ENCODE data around the gene ZGRF1. TPM values are rescaled to one million over a fixed set of nuclear protein-coding genes. Genes with fewer than 3 reads are reported as not detected.
A peak's percentile ranks its signal among the peaks of the same experiment; 100 is the strongest.

ZGRF1 gene
- total RNA-seq, 1 donor from 2014 or later: 20.0 TPM

DNA sequence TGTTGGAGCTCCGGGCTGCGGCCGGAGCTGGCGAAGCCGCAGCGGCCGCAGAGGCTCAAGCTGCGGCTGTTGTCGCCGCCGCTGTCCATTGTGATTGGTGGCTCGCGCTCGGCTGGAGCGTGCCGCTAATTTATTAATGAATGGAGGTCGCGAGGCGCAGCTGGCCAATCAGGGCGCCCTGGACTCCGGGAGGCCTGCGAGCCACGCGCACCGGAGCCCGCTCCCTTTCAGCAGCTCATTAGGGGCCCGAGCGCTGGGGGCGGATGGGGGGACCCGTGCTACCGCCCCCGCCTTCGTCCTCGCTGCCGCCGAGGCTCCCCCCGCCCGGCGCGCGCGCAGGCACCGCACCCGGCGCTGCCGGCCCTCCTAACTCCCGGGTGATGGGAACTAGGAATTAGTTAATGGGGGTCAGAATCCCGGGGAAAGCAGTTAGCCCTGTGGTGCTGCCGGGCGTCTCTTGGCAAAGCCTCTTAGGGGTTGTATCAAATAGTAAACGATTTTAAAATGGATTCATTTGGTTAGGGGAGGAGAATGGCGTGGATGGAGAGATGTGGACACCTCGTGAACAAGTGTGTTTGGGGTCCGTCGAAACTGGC, 120.1 kb downstream of the ZGRF1 start:
- no peaks in the 10 kb centered on the region for H3K9me3 Mint-ChIP-seq (ENCODE audit: low read depth)
- H3K27me3 Mint-ChIP-seq: peaks cover 98% of the 10 kb centered on the region
- peak overlapping the region; percentile 60 for H3K4me3 Mint-ChIP-seq (ENCODE audit: low read depth)
- TF ChIP-seq, protein P1, sequence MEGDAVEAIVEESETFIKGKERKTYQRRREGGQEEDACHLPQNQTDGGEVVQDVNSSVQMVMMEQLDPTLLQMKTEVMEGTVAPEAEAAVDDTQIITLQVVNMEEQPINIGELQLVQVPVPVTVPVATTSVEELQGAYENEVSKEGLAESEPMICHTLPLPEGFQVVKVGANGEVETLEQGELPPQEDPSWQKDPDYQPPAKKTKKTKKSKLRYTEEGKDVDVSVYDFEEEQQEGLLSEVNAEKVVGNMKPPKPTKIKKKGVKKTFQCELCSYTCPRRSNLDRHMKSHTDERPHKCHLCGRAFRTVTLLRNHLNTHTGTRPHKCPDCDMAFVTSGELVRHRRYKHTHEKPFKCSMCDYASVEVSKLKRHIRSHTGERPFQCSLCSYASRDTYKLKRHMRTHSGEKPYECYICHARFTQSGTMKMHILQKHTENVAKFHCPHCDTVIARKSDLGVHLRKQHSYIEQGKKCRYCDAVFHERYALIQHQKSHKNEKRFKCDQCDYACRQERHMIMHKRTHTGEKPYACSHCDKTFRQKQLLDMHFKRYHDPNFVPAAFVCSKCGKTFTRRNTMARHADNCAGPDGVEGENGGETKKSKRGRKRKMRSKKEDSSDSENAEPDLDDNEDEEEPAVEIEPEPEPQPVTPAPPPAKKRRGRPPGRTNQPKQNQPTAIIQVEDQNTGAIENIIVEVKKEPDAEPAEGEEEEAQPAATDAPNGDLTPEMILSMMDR (IDR thresholded peaks at IDR 0.05; ENCODE audit: unreplicated experiment): no peak
- H3K36me3 Mint-ChIP-seq (ENCODE audit: insufficient read depth): no peaks in the 10 kb centered on the region
- peak; percentile 43 for DNase-seq (ENCODE audit: low spot score, unreplicated experiment)
- peaks cover 15% of the 10 kb centered on the region for H3K4me1 Mint-ChIP-seq (ENCODE audit: low read depth)
- H3K27ac Mint-ChIP-seq: no peak overlapping the region

DNA sequence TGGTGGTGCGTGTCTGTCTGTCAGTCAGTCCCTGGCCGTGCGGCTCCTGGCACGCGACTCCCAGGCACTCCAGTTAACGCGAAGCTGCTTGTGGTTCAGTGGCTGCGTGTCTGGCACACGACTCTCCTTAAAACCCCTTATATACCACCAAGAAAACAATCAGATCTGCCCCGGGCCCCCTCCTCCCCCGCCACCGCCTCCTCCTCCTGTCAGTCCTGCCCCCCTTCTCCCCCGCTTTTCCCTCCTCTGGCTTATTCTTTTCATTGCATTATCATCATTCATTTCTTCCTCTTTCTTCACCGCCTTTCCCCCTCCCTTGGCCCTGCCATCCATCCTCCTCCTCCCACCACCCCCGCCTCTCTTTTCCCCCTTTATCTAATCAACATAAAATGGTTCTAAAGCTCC, 120.6 kb downstream of the ZGRF1 start, which contains the start of gene NEUROG2:
TSS of gene NEUROG2 (minus strand) at position 115 of the 405 bp plus-strand sequence. CDS start 705 bp downstream, outside the sequence.
- H3K4me3 Mint-ChIP-seq (ENCODE audit: low read depth): peak within 1 kb of the TSS; percentile 79
- H3K36me3 Mint-ChIP-seq (ENCODE audit: insufficient read depth): no peaks in the 10 kb centered on the region
- peak within 1 kb of the TSS; percentile 71 for H3K27ac Mint-ChIP-seq
- peaks cover 98% of the 10 kb centered on the region for H3K27me3 Mint-ChIP-seq
- H3K4me1 Mint-ChIP-seq (ENCODE audit: low read depth): peaks cover 15% of the 10 kb centered on the region
- no peaks in the 10 kb centered on the region for H3K9me3 Mint-ChIP-seq (ENCODE audit: low read depth)
- TF ChIP-seq, protein P1 (IDR thresholded peaks at IDR 0.05; ENCODE audit: unreplicated experiment): no peak
- DNase-seq (ENCODE audit: low spot score, unreplicated experiment): no peak

DNA sequence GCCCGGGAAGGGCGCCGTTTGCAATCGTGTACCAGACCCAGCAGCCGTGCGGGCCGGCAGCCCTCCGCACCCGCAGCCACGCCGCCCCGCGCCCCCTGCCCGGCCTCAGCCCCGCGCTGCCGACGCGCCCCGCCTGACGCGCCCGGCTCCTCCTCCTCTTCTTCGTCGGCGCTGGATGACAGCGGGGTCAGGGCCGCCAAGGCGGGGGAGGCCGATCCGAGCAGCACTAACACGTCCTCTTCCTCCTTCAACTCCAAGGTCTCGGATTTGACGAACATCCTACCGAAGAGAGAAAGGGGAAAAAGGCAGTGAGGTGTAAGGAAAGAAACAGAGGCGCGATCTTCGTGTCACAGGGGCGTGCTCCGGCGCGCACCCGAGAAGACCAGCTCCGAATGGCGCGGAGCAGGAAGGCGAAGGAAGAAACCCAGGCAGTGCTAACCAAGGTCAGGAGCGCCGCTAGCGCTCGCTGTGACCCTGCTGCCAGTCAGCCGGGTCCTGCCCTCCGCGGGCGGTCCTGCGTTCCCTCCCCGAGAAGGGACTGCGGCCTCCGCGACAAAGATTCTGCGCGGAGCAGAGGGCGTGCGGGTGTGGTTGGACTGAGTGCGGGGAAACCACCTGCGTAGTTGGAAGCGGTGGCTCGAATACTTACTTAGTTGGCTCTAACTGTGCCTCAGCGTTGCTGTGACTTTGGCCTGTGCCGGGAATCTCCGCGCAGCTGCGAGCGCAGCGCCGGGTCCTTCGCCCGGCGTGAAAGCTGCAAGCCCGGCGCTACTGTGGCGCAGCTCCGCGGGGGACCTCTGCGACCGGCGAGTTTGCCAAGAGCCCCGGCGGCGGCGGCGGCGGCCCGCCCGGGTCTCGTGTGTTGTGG, 121.3 kb downstream of the ZGRF1 start:
- TF ChIP-seq, protein P1 (IDR thresholded peaks at IDR 0.05; ENCODE audit: unreplicated experiment): no peak
- peak overlapping the region; percentile 71 for H3K27ac Mint-ChIP-seq
- H3K27me3 Mint-ChIP-seq: peaks cover 95% of the 10 kb centered on the region
- no peaks in the 10 kb centered on the region for H3K9me3 Mint-ChIP-seq (ENCODE audit: low read depth)
- peaks cover 11% of the 10 kb centered on the region for H3K4me1 Mint-ChIP-seq (ENCODE audit: low read depth)
- peak overlapping the region; percentile 79 for H3K4me3 Mint-ChIP-seq (ENCODE audit: low read depth)
- DNase-seq (ENCODE audit: low spot score, unreplicated experiment): peak; percentile 20
- no peaks in the 10 kb centered on the region for H3K36me3 Mint-ChIP-seq (ENCODE audit: insufficient read depth)

DNA sequence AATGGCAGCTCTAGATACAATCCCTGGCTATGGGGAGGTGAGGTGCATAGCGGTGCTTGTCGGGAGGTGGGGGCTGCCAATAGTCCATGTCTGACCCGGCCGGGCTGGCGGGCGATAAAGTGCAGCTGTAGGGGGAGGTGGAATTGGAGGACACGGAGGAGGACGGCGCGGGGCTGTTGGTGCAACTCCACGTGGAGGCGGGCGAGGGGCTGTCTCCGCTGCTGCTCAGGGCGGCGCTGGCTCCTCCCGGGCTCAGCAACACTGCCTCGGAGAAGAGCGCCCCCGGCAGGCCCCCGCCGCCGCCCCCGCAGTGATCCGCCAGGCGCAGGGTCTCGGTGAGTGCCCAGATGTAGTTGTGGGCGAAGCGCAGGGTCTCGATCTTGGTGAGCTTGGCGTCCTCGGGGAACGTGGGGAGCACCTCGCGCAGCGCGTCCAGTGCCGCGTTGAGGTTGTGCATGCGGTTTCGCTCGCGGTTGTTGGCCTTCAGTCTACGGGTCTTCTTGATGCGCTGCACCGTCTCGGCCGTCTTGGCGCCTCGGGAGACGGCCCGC, 122.0 kb downstream of the ZGRF1 start:
- Mint-ChIP-seq H3K27ac (no peak overlapping the region), H3K9me3 (ENCODE audit: low read depth) (no peaks in the 10 kb centered on the region), H3K27me3 (peaks cover 95% of the 10 kb centered on the region), H3K4me3 (ENCODE audit: low read depth) (peak overlapping the region; percentile 59), H3K4me1 (ENCODE audit: low read depth) (peaks cover 11% of the 10 kb centered on the region), H3K36me3 (ENCODE audit: insufficient read depth) (no peaks in the 10 kb centered on the region)
- TF ChIP-seq, protein P1 (IDR thresholded peaks at IDR 0.05; ENCODE audit: unreplicated experiment): no peak
- no peak for DNase-seq (ENCODE audit: low spot score, unreplicated experiment)

DNA sequence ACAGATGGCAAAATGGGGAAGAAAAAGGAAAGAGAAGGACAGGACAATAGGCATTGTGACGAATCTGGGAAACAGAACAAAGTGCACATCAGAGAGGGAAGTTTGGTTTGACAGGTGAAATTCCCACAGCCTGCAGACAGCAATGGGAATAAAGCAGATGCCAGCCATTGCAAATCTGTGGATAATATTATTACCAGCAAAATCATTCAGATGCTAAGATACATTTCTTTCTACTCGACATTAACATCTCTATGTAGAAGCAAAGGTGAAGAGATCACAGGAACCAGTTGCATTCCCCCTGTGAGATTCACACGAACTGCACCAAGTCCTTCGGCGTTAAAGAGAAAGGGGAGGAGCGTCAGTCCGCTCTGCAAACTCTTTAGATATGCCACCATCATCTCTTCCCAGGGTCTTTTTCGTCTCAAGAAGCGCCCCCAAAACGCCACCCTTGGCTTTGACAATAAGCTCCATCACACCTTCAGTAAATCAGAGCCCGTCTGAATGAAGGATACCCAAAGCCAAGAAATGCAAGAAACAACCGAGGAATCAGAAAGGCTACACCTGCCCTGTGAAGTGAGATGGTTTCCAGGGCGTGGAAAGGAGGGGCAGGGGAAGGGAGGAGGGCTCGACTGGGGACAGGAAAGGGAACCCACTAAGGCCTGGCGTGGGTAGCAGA, 122.6 kb downstream of the ZGRF1 start:
- H3K9me3 Mint-ChIP-seq (ENCODE audit: low read depth): no peaks in the 10 kb centered on the region
- TF ChIP-seq, protein P1 (IDR thresholded peaks at IDR 0.05; ENCODE audit: unreplicated experiment): no peak
- H3K4me1 Mint-ChIP-seq (ENCODE audit: low read depth): peaks cover 11% of the 10 kb centered on the region
- H3K4me3 Mint-ChIP-seq (ENCODE audit: low read depth): peak overlapping the region; percentile 59
- H3K27me3 Mint-ChIP-seq: peaks cover 95% of the 10 kb centered on the region
- no peak overlapping the region for H3K27ac Mint-ChIP-seq
- no peaks in the 10 kb centered on the region for H3K36me3 Mint-ChIP-seq (ENCODE audit: insufficient read depth)
- DNase-seq (ENCODE audit: low spot score, unreplicated experiment): no peak
